Measurements from ENCODE around the gene TNXB. TPM values are rescaled to one million over a fixed set of nuclear protein-coding genes. Genes with fewer than 3 reads are reported as not detected.

The TNXB gene
- total and polyA plus RNA-seq, 12 donors = 36.2 to 123 (median 61.4) TPM

DNA sequence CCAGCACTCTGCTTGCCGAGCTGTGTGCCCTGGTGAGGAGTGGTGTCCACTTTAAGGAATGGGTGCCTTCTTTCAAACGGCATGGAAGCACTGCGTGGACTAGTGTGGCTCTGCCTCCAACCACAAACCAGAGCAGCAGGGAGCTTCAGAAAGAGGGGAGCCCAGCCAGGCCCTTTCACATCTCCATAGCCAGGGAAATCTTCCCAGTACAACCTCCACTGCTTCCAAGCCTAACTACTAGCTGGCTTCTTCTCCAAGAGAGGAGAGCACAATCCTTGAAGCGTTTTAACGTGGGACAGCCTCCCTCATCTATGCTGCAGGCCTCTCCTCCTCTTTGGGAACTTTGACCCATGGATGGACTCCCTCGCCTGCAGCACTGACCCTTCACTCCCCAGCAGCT is 26.7 kb downstream of the TNXB start:
- 55 to 60% methylated on average over 6 of the region's 6 CpGs for WGBS, 2 donors
- H3K27ac ChIP-seq = peak overlapping the region in 8 of 10 donors; percentile 36 to 78 (median 58)
- intact Hi-C loops (cut with DNase I) = no loop called here
- TF ChIP-seq, protein P1, sequence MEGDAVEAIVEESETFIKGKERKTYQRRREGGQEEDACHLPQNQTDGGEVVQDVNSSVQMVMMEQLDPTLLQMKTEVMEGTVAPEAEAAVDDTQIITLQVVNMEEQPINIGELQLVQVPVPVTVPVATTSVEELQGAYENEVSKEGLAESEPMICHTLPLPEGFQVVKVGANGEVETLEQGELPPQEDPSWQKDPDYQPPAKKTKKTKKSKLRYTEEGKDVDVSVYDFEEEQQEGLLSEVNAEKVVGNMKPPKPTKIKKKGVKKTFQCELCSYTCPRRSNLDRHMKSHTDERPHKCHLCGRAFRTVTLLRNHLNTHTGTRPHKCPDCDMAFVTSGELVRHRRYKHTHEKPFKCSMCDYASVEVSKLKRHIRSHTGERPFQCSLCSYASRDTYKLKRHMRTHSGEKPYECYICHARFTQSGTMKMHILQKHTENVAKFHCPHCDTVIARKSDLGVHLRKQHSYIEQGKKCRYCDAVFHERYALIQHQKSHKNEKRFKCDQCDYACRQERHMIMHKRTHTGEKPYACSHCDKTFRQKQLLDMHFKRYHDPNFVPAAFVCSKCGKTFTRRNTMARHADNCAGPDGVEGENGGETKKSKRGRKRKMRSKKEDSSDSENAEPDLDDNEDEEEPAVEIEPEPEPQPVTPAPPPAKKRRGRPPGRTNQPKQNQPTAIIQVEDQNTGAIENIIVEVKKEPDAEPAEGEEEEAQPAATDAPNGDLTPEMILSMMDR (IDR thresholded peaks at IDR 0.05) = no peak
- H3K36me3 ChIP-seq = peaks cover 0 to 96% (median 9%) of the 10 kb centered on the region in 9 donors
- ATAC-seq (peak in 1 of 8 donors; percentile 22), DNase-seq (no peak)
- no peaks in the 10 kb centered on the region for H3K9me3 ChIP-seq
- no peak overlapping the region for H3K4me3 ChIP-seq
- peaks cover 0 to 19% (median 3%) of the 10 kb centered on the region in 7 donors for H3K27me3 ChIP-seq
- H3K4me1 ChIP-seq = peaks cover 5 to 42% (median 18%) of the 10 kb centered on the region in 9 donors

DNA sequence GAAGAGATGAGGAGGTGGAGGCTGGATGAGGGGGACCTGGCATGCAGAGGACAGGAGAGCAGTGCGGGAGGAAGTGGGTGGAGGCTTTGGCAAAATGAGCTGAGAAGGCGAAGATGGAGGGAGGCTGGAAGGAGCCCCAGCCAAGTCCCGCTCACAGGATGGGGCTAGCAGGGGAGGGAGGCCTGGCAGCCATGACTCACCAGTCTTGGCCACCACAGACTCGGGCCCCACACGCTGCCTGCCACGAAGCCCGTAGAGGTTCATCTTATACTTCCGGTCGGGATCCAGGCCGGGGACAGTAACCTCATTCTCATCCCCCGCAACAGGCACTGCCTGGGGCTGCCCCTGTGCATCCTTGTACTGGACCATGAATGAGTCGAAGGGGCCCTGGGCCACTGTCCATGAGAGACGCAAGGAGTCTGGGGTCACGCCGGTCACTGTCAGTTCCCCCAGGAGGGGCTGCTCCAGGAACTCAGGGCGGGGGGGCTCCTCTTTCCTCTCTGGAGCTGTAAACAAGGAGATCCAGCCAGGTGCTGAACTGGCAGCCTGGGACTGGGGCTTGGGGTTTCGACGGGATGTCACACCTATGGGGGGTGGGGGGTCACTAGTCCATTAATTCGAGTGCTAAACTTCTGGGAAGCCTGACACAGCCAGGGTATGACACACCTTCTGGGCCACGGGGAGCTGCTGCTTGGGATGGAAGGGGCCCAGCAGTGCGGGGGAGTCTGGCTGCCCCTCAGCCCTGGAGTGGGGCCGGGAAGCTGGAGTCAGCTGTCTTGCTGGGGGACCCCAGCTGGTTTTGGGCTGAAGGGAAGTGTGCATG is 27.8 kb downstream of the TNXB start:
- peaks cover 0 to 13% (median 1%) of the 10 kb centered on the region in 7 donors for H3K27me3 ChIP-seq
- peak overlapping the region in 8 of 10 donors; percentile 36 to 78 (median 58) for H3K27ac ChIP-seq
- 58 to 59% methylated on average over 22 of the region's 22 CpGs for WGBS, 2 donors
- no peaks in the 10 kb centered on the region for H3K9me3 ChIP-seq
- peaks cover 0 to 100% (median 9%) of the 10 kb centered on the region in 9 donors for H3K36me3 ChIP-seq
- H3K4me1 ChIP-seq = peaks cover 1 to 44% (median 20%) of the 10 kb centered on the region in 9 donors
- ATAC-seq = peak; percentile 39 to 71 (median 65)
- TF ChIP-seq, protein P1 (IDR thresholded peaks at IDR 0.05) = no peak
- intact Hi-C loops (cut with DNase I) = no loop called here
- H3K4me3 ChIP-seq = no peak overlapping the region
- DNase-seq = peak; percentile 44 to 64

DNA sequence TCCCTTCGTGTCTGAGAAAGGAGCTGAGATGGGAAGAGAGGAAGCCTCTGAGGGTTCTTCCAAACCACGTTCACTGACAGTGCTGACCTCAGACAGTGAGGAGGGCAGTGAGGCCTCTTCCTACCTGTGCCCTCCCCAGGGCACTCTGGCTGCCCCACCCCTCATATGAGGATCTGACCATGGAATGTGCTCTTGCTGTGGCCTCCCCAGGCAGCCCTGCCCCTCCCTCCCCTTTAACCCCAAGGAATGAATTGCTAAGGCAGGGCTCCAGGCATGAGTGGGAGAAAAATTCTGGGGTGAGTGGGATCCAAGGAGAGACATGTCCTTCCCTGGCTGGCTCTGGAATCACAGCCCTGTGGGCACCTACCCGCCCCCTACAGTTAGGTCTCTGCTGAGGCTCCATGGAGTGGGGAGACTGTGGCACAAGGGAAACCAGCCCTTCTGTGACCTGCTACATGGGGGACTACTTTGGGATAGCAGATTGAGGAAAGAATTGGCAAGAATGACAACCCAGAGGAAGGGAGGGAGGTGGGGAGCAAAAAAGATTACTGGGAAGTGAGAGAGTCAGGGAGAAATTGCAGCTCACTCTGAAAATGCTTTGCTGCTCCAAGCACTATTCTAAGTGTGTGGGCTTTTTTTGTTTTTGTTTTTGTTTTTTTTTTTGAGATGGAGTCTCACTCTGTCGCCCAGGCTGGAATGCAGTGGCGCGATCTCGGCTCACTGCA is 29.4 kb downstream of the TNXB start:
- no peak overlapping the region for H3K4me3 ChIP-seq
- TF ChIP-seq, protein P1 (IDR thresholded peaks at IDR 0.05) = no peak
- H3K36me3 ChIP-seq = peaks cover 0 to 100% (median 13%) of the 10 kb centered on the region in 9 donors
- ATAC-seq (no peak), DNase-seq (no peak)
- H3K9me3 ChIP-seq = no peaks in the 10 kb centered on the region
- H3K4me1 ChIP-seq = peaks cover 0 to 49% (median 20%) of the 10 kb centered on the region in 9 donors
- WGBS, 2 donors = 83 to 87% methylated on average over 7 of the region's 7 CpGs
- peaks cover 0 to 1% (median 0%) of the 10 kb centered on the region in 7 donors for H3K27me3 ChIP-seq
- intact Hi-C loops (cut with DNase I) = no loop called here
- peak overlapping the region in 3 of 10 donors; percentile 35 to 78 (median 69) for H3K27ac ChIP-seq

DNA sequence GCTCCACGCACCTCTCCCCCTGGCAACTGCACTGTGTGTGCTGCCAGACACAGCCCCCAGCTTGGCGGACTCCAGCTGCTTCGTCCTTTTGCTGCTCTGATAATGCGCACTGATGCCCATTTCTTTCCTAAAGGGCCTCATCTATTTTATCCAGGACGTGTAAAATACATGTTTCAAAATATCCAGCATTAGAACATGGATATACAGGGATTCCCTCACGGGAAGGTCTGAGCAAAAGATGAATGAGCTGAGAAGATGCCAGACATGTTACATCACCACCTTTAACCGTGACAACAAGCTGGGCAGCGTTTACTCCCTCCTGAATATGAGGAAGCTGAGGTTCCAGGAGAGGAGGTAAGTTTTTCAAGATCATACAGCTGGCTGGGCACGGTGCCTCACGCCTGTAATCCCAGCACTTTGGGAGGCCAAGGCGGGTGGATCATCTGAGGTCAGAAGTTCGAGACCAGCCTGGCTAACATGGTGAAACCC is 32.8 kb downstream of the TNXB start:
- Histone ChIP-seq H3K4me1 (peaks cover 0 to 40% (median 9%) of the 10 kb centered on the region in 9 donors), H3K27ac (peak overlapping the region in 5 of 10 donors; percentile 31 to 70 (median 39)), H3K9me3 (no peaks in the 10 kb centered on the region), H3K36me3 (peaks cover 0 to 100% (median 17%) of the 10 kb centered on the region in 9 donors), H3K4me3 (no peak overlapping the region), H3K27me3 (no peaks in the 10 kb centered on the region)
- intact Hi-C loops (cut with DNase I) = no loop called here
- ATAC-seq (peak in 3 of 8 donors; percentile 12 to 45 (median 36)), DNase-seq (no peak)
- 55 to 60% methylated on average over 12 of the region's 12 CpGs for WGBS, 2 donors
- TF ChIP-seq, protein P1 (IDR thresholded peaks at IDR 0.05) = no peak
